Measurements from ENCODE around the gene ADCY4.
A peak's percentile ranks its signal among the peaks of the same experiment; 100 is the strongest.
"Not testable (repeated sequence)": the region's sequence is repeated elsewhere in the genome, so short reads cannot be mapped to it uniquely, and the experiment has no call there.

The ADCY4 gene

DNA sequence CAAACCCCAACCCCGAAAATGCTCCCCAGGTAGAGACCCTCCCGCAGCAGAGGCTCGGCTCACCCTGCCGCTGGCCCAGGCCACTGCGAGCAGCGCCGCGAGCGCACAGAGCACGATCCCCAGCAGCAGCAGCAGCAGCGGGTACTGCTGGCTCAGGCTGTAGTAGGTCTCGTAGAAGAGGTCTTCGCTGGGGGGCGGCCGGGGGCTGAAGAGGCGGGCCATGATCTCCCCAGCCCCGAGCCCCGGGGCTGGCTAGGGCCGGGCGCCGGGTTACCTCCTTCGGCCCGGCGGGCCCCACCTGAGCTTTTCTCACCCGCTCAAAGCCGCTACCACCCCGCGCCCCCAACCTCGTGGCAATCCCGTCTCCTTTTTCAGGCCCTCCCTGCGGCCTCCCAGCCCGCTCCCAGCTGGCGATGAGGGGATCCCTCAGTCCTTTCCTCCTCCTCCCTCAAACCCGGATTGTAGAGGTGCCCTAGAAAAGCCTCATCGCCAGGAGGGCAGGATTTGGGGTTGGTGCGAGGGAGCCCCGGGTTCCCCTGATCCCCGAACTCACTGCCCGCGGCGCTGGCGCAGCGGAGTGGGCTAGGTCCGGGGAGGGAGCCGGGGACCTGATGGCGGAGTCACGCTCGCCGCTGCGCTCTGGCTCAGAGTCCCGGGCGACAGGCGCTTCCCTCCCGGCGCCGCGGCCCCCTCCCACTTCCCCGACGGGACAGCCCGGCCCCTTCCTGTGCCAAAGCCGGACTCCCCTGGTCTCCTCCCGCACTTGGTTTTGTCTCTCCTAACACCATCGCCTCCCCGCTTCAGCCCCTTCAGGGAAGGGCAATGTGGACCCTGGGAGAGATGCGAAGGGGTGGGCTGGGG lies at the start of gene ADCY4:
TSS of gene ADCY4 (minus strand) at position 641 of the 861 bp plus-strand sequence. CDS start at position 222, 419 bp downstream.
- DNase-seq: peak in 2 of 3 experiments; percentile 45 to 61

DNA sequence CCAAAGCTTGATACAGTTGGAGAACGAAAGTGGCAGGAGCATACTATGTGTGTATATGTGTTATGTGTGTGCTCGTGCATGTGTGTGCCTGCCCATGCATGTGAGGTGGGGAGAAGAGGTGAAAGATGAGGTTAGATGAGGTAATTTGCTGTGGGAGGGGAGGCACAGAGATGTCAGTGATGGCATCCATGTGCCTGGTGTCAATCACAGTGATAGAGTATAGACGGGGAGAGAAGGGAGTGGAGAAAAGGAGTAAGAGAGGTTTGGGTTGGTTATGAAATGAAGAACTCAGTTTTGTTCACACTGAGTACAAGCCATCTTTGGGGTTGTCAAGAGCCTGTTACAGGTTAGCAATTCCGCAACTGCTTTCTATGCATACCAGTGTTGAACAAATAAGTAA lies 49.3 kb upstream of the ADCY4 start:
- no peak for DNase-seq

DNA sequence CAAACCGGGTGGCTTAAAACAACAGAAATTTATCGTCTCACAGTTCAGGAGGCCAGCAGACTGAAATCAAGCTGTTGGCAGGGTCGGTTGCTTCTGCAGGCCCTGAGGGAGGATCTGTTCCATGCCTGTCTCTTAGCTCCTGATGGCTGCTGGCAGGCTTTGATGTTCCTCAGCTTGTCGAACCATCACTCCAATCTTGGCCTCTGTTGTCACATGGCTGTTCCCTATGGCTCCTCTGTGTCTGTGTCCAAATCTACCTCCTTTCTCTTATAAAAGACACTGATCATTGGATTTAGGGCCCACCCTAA lies 47.1 kb upstream of the ADCY4 start:
- no peak for DNase-seq

DNA sequence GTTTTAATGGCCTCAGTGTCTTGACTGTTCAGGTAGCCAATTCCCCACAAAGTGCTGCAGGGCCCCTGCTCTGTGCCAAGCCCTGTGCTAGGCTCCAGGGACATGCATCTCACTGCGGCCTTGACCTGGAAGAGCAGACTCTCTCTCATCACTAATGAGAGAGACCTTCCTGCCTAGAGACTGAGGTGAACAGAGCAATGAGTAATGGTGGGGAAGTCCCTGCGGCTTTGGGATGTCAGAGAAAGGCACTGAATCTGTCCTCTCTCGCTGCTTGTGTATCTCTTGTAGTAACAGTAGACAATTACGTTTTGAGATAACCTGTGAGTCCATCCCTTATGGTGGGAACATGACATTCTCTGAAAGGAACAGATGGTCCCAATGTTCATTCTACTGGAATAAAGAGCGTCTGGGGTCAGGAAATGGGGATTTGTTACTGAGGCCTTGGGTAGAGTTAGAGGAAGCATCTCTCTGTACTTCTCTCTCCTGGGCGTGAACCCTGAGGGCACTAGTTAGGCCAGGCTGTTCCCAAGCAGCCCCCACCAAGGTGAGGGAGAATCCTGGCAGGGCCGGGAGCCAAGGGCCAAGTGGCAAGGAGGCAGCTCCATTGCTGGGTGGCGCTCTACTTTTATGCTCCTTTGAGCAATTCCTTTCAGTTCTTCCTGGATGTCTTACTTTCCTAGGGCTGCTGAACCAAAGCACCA lies 46.6 kb upstream of the ADCY4 start:
- no peak for DNase-seq

DNA sequence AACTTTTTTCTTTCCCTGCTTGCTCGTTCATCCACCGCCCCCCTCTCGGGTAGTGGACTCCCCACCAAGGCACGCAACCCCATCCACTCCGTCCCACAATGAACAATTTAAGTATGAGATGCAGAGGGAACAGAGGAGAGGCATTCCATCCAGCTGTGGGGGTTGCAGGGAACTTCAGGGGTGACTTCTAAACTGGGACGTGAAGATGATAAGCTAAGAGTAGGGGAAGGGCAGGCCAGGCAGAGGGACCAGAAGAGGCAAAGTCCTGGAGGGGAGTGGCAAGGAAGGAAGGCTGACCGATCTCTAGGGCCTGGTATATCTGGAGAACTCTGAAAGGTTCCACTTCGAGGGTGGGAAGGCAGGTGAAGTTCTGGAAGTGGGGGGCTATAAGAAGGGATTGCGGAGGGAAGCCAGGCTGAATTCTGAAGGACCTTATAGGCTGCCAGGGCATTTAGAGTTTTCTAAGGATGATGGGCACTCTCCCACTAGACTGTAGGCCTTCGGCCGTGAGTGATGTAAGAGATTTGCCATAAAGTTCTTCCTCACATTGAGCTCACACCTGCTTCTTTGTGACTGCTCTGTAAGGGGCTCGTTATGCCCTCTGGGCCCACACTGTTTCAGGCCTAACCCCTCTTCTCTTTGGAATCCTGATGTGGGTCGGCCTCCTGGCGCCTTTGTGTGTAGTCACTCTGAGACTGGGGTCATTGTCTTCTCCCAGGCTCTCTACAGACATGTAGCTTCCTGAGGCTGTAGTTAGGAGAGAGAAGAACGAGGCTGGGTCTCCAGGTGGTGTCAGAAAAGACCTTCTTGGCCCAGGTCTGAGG lies 45.2 kb upstream of the ADCY4 start:
- DNase-seq: peak in 1 of 3 experiments; percentile 18

DNA sequence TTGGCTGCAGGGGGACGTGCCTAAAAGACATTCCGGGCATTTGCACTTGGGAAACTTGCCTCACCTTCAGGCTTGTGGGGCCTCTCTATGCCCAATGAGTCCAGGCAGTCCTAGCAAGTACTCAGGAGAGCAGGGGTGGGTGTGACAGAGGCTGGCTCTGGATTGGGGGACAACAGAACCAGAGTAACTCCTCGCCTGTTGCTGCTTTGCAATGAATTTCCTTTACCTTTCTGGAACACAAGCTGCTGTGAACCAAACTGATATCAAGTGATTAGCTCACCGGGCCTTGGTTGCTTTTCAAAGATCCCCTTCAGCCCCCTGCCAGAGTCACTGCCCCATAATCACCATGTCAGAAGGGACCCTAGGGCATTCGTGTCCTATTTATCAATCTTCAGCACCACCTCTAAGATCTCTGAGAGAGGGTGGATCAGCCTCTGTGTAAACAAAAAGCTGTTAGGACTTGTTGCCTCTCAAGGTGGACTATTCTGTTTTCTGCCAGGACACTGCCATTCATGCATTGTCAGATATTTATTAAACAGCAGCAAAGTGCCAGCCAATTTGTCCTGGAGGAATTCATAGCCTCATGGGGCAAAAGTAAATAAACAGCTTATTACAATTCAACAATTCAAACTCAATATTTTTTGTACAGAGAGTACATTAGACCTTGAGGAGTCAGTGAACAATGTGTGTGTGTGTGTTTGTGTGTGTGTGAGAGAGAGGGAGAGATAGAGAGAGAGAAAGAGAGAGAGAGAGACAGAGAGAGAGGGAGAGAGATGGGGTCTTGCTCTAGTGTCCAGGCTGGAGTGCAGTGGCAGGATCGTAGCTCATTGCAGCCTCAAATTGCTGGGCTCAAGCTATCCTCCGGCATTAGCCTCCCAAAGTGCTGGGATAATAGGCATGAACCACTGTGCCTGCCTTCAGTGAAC lies 44.4 kb upstream of the ADCY4 start:
- DNase-seq: peak in 2 of 3 experiments; percentile 58 to 89

DNA sequence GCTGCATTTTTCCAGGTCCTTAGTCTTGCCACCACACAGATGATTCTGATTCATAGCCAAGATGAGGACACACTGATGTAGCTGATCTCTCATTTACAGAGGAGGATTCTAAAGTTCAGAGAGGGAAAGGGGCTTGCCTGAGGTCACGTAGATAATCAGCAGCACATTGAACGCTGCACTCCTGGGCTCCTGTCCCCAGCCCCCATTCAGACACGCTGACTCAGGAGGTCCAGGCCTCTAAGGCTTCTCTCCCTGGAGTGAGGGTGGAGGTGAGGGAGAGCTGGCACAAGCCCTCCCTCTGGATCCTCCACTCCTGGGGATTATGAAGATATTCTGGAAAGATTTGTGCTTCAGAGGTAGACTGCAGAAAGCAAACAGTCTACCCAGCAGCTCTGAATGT lies 43.5 kb upstream of the ADCY4 start:
- DNase-seq: no peak

DNA sequence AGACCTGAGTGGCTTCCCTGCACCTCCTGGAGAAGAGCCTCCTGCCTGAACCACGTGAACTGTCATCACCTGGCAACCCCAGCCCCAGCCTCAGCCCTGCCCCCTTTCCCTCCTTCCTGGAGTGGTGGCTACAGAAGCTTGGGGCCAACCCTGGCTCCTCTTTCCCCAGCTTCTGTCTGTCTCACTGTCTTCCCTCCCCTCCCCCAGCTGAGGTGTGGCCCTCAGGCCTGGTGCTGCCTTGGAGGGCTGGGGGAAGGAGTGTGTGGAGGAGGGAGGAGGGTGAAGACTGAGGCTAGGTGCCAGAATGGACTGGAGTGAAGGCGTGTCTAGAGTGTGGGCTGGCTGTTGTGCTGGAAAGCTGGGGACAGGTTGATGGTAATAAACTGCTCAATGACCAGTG lies 42.8 kb upstream of the ADCY4 start:
- DNase-seq: peak; percentile 36 to 93 (median 51)

DNA sequence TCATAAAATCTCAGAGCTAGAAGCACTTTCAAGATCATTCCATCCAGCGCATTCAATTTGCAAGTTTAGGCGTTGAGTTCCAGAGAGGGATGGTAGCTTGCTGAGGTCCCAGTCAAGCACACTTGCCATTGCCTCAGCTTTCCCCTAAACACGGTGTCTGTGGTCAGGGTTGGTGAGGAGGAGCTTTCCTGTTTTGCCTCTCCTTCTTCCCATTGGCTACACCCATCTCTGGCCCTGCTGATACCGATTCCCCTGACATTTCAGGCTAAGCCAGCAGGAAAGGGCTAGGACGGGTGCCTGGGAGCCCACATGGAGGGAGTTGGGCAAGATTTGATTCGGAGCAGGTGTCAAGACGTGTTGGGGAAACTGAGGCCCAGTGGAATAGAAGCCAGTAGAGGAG lies 42.3 kb upstream of the ADCY4 start:
- DNase-seq: peak in 1 of 3 experiments; percentile 66

DNA sequence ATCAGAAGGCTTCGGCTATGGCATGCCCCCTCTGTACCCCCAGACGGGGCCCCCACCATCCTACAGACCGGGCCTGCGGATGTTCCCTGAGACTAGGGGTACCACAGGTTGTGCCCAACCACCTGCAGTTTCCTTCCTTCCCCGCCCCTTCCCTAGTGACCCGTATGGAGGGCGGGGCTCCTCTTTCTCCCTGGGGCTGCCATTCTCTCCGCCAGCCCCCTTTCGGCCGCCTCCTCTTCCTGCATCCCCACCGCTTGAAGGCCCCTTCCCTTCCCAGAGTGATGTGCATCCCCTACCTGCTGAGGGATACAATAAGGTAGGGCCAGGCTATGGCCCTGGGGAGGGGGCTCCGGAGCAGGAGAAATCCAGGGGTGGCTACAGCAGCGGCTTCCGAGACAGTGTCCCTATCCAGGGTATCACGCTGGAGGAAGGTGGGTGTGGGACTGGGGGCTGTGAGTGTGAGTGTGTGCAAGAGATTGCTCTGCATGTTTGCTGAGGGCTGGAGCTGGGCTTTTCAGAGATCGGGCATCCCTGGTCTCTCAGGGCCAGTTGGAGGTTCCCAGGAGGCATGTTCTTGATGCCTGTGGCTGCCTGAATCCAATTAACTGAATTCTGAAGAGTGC lies 41.7 kb upstream of the ADCY4 start:
- DNase-seq: peak in 1 of 3 experiments; percentile 67

DNA sequence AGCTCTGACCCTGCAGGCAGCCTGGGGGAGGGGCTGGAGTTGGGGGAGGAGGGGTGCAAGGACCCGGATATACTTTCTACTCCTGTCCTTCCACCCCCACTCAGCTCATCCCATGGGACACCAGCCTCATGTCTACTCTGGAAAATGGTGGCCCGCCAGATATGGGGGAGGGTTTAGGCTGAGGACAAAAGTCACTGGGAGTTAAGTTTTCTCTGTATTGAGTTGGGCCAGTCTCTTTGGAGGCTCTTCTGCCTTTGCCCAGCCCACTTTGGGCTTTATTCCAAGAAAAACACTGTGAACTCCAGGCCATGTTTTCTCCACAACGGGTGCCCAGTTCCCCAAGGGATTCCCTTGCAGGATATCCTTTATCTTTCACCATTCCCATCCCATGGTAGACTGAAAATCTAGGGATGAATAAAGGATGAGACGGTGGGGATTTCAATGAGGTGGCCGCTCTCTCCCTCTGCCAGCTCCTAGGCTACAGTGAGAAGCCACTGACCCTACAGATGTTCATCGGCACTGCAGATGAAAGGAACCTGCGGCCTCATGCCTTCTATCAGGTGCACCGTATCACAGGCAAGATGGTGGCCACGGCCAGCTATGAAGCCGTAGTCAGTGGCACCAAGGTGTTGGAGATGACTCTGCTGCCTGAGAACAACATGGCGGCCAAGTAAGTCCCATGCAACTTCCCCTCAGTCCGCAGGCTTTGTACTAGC lies 38.0 kb upstream of the ADCY4 start:
- DNase-seq: peak in 1 of 3 experiments; percentile 91

DNA sequence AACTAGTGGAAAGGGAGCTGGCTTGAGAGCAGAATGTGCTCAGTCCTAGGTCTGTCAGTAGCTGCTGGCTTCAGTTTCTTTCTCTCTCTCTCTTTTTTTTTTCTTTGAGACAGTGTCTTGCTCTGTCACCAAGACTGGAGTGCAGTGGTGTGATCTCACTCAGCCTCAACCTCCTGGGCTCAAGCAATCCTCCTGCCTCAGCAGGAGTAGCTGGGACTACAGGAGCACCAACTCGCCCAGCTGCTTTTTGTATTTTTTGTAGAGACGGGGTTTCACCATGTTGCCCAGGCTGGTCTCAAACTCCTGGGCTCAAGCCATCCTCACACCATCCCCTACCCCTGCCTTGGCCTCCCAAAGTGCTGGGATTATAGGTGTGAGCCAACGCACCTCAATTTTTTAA lies 36.7 kb upstream of the ADCY4 start:
- not testable (repeated sequence) for DNase-seq

DNA sequence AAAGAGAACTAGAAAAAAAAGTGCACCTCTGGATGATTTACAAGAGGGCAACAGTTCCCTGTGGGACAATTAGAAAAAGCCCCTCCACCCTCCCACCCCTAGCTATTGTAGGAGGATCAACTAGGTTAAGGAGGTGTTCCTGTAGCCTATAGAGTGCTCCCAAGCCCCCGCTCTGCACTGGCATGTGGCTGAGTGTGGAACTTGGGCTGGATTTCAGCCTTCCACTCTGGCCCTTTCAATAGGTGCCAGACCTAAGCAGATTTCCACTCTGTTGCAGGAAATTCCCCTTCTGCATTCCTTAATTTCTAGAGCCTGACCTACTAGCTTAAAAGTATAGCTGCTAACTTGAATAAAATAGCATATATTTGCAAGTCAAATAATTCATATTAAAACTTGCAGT lies 35.9 kb upstream of the ADCY4 start:
- no peak for DNase-seq

DNA sequence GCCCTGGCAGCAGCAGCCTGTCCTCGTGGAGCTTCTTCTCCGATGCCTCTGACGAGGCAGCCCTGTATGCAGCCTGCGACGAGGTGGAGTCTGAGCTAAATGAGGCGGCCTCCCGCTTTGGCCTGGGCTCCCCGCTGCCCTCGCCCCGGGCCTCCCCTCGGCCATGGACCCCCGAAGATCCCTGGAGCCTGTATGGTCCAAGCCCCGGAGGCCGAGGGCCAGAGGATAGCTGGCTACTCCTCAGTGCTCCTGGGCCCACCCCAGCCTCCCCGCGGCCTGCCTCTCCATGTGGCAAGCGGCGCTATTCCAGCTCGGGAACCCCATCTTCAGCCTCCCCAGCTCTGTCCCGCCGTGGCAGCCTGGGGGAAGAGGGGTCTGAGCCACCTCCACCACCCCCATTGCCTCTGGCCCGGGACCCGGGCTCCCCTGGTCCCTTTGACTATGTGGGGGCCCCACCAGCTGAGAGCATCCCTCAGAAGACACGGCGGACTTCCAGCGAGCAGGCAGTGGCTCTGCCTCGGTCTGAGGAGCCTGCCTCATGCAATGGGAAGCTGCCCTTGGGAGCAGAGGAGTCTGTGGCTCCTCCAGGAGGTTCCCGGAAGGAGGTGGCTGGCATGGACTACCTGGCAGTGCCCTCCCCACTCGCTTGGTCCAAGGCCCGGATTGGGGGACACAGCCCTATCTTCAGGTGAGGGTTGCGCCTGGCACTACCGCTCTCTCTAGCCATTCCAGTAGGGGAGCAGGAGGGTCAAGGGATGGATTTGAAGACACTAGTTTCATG lies 35.2 kb upstream of the ADCY4 start:
- DNase-seq: no peak

DNA sequence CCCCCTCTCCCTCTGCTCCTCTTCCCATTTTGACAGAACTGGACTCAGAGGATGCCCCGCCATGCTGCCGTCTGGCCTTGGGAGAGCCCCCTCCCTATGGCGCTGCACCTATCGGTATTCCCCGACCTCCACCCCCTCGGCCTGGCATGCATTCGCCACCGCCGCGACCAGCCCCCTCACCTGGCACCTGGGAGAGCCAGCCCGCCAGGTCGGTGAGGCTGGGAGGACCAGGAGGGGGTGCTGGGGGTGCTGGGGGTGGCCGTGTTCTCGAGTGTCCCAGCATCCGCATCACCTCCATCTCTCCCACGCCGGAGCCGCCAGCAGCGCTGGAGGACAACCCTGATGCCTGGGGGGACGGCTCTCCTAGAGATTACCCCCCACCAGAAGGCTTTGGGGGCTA lies 34.6 kb upstream of the ADCY4 start:
- DNase-seq: no peak

DNA sequence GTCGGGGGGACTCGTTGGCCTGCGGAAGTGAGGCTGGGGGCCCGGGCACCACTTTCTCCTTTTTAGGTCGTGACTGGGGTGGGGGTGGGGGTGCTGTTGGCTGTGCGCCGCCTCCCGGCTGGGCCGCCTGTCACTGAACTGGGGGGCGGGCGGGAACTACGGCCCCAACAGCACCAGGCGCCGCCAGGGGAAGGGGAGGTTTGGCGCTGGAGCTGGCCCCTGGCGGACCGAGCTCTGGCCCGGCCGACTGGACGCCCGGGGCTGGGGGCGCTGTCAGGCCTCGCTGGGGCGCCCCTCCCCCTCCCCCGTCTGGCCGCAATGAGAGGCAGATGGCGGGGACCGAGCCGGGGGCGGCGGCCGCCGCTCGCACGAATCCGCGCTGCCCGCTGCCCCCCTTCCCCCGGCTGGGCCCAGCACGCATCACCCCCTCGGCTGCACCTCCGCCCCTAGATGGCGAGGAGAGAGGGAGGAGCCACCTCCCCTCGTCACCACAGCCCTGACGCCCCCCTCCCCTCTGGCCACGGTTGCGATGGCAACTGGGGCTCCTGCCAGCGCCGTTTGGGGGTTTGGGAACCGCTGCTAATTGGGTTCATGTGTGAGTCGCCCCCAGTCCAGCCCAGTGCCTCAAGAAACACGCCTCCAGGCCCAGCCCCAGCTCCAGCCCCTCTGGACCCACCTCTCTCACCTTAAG lies 33.8 kb upstream of the ADCY4 start:
- peak; percentile 67 to 89 (median 83) for DNase-seq

DNA sequence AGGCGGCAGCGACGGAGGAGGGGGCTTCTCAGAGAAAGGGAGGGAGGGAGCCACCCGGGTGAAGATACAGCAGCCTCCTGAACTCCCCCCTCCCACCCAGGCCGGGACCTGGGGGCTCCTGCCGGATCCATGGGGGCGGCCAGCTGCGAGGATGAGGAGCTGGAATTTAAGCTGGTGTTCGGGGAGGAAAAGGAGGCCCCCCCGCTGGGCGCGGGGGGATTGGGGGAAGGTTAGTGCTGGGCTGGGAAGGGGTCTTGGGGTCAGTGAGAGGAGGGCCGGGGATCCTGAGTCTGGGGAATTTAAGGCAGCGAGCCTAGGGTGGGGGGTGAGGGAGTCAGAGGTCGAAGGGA lies 33.3 kb upstream of the ADCY4 start:
- peak in 1 of 3 experiments; percentile 69 for DNase-seq

DNA sequence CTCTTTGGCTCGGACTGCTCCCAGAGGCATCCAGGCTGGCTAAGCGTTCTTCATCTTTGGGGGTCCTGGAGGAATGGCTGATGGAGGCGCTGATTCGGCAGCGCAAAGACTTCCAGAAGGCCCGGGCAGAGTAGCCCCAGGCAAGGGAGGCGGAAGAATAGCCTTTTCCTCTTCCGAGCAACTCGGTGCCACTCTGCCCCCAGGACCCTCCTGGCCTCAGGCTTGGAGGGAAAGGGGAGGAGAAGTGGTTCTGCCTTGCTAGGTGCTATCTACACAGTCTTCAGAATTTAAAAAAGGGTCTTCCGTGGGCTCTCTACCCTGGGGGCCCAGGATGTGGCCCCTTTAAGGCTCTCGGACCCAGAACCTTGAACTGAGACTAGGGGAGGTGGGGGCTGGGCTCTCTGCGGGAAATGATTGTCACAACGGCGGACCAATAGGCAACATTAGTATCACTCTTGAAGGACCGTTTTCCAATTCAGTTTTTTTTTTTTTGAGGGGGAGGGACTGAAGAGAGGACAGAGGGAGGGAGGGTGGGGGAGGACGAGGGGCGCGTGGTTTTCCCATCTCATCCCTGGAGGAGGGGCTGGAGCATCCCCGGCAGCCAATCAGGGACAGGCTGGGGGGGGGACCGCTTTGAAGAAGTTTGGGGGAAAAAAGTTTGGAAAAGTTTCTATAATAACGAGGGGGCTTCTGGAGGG lies 32.8 kb upstream of the ADCY4 start, which contains the start of gene NFATC4:
TSS of gene NFATC4 (plus strand) at position 671 of the 698 bp plus-strand sequence. CDS start 157 bp downstream, outside the sequence.
- DNase-seq: peak; percentile 94 to 97 (median 96)
